Activated CD4-positive, alpha-beta T cell treated with anti-CD3 and anti-CD28 coated beads for 4 hours (primary cell): ENCODE data around the gene PRSS27.
"Not testable (repeated sequence)": the region's sequence is repeated elsewhere in the genome, so short reads cannot be mapped to it uniquely, and the experiment has no call there.

ENCODE experiments used
- DNase-seq, 2 donors: peaks; one replicate each; pipeline ENCODE4 v3.0.0-alpha.2; 2020

PRSS27 gene

DNA sequence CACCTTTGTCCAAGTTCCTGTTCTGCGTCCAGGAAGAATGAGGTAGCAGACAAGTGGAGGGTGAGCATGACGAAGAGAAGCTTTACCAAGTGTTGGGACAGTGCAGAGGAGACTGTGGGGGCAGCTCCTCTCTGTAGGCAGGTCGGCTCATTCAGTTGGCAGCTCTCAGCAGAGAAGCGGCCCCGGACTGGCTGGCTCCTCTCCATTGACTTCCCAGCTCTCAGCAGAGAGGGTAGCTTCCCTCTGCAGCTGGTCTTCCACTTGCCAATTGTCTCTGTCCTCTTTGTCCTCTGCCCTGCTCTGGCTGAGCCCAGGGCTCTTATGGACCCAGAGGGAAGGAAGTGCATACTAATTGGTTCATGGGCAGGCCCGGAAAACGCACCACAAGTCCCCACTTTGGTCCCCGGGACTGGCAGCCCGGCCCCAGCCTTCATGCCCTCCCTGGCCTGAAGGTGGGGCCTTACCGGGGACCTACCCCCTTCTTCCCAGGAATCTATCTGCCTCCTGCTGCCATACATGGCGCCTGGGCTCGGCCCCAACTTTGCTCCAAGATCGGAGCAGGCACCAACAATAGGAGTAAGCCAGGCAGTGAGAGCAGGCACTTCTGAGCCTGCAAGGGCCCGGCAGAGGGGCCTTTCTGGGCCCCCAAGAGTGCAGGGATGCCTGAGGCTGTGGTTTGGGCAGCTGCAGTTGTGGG, 27.6 kb downstream of the PRSS27 start:
- no peak for DNase-seq

DNA sequence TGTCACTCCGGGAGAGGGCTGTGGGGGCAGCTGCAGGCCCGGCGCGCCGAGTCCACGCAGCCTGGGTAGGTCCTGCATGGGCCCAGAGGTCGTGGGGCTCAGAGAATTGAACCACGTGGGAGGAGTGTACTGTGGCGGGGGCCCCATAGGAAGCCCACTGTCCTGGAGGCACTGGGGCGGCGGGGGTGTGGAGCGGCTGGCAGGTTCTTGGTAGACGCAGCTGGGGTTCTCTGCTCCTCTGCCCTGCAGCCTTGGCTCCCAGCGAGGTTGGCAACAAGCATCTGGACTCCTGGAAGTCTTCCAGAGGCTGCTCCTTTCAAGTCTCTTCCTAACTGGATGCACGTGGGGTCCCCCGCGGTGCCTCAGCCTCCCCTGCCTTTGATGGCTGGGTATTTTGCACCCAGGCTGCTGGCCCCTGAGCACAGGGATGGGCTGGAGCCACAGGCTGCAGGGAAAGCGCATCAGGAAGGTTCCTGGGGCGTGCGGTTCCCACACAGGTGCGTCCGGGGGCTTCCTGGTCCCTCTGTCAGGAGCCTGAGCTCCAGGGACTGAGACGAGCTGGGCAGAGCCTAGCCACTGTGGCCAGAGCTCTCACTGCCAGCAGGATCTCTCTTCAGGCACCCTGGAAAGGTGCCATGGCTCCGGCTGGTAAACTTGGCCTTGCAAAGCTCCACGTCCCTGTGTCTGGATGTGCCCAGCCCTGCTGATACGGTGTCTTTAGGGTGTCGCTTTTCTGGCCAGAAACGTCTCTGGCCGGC, 28.4 kb downstream of the PRSS27 start:
- DNase-seq, result no peak

- DNase-seq, result no peak
Measured at GRCh38 chr16:2690852-2691251, 29.2 kb downstream of the PRSS27 start.

DNA sequence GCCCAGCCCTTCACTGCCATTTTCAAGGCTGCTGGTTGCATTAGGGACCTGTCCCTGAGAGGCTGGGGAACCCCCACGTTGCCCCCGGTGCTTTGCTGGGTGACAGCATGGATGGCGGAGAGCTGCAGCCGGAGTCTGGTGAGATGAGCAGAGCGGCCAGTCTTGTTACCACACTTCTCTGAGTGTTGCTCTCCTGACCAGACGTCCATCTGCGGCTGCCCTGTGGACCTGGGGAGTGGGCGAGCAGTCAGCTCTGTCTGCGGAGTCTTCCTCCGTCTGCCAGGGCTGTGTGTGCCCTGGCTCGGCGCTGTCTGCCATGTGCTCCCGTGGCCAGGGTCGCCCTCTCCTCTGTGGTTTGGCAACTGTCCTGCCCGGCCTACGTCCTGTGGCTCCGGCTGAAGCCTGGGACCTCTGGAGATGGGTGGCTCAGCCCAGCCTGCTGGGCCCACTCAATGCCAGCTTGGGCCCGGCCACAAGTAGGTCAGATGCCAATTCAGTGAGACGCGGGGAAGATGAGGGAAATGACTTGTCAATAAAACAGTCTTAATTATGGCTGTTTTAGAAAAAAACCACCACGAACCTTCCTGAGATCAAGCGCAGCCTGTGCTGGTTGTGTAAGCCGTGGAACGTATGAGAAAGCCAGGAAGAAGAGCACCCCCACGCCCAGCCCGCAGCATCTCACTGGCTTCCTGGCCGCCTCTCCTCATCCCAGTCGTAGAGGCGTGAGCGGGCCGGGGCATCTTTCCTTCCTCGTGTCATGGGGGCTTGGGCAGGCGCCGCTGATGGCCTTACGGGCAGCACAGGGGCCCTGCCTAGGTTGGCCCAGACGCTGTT, 29.8 kb downstream of the PRSS27 start:
- DNase-seq, result no peak

- DNase-seq, result not testable (repeated sequence)
Measured at GRCh38 chr16:2689422-2689821, 30.6 kb downstream of the PRSS27 start.

- no peak for DNase-seq
Measured at GRCh38 chr16:2687531-2688308, 32.3 kb downstream of the PRSS27 start.

GRCh38 chr16:2686912-2687507, 33.0 kb downstream of the PRSS27 start:
- peak in 1 of 2 donors; percentile 12 for DNase-seq

DNA sequence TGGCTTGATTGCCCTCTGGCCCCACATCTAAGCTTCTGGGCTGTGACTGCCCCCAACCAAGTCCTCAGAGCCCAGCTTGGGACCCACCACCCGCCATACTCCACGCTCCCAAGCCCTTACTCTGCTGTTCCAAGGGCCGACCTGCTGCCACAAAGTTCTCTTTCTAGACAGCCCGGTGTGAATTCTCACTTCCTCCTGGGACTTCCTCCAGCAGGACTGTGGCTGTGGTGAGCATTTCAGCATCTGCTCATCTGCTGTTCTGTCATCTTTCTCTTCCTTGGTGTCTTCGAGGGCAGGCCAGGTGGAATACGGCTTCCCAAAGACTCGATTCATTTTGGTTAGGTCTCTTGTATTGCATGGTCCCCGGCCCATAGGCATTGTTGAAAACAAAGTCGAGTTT, 33.9 kb downstream of the PRSS27 start:
- DNase-seq, result not testable (repeated sequence)

- not testable (repeated sequence) for DNase-seq
Measured at GRCh38 chr16:2683041-2683440, 37.0 kb downstream of the PRSS27 start.

DNA sequence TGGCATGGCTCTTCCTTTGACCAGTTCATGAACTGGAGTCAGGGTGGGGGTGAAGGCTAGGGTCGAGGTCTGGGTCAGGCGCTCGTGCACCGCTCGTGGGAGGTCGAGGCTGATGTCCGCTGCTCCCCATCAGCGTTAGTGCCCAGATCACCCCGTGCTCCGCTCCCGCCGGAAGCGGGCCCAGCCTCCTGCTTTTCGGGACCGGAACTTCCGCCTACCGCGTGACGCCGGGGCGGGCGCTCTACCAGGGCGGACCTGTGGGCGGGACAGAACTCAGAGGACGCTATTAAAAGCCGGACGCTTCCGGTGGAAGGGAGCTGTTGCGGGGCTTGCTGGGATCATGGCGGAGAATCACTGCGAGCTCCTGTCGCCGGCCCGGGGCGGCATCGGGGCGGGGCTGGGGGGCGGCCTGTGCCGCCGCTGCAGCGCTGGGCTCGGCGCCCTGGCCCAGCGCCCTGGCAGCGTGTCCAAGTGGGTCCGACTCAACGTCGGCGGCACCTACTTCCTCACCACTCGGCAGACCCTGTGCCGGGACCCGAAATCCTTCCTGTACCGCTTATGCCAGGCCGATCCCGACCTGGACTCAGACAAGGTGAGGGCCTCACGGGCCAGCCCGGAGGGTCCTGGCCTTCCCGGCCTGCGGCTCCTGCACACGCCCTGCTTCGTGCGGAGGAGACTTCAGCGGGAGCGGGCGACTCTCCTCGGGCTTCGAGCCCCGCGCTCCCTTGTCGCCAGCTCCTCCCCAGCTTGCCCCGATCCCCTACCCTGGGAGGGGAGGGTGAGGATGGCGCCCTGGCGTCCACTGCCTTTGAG, 37.6 kb downstream of the PRSS27 start, which contains the start of gene KCTD5:
KCTD5 (plus strand) TSS at position 315 of the 813 bp plus-strand sequence; CDS start at position 341, 26 bp downstream.
- peak; percentile 96 to 97 for DNase-seq

DNA sequence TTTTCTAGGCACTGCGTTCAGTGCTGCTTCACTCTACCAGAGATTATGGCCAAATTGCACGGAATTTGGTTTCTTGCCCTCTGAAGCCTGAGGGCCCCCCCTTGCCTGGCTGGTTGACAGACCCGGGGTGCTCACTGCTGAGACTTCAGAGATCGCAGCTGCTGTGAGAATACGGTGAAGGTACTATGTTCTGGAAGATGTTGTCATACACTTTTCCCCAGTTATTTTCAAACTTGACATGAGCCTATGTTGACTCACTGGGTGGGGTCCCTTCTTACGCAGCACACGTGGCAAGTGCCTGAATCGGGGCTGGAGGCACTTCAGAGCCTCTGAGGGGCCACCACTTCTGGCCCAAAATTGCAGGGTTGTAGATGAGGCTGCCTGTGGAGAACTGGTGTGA, 39.7 kb downstream of the PRSS27 start:
- DNase-seq, result not testable (repeated sequence)

GRCh38 chr16:2679902-2680301, 40.1 kb downstream of the PRSS27 start:
- DNase-seq, result not testable (repeated sequence)

GRCh38 chr16:2678206-2678965, 41.6 kb downstream of the PRSS27 start:
- DNase-seq, result not testable (repeated sequence)

GRCh38 chr16:2676937-2677336, 43.1 kb downstream of the PRSS27 start:
- DNase-seq, result not testable (repeated sequence)

DNA sequence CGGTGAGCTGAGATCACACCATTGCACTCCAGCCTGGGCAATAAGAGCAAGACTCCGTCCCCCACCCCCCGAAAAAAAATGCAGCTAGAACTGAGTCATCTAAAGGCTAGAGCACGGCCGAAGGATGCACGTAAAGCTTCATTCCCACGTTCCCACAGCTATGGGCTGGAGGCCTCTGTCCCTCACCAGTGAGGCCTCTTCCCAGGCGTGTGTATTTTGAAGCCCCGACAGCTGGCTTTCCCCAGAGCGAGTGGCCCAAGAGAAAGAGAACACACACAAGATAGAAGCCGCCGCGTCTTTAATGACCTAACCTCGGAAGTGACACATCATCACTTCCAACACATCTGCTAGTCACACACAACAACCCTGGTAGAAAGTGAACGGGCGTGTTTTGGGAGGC, 44.3 kb downstream of the PRSS27 start:
- DNase-seq, result no peak

- no peak for DNase-seq
Measured at GRCh38 chr16:2675021-2675420, 45.0 kb downstream of the PRSS27 start.

DNA sequence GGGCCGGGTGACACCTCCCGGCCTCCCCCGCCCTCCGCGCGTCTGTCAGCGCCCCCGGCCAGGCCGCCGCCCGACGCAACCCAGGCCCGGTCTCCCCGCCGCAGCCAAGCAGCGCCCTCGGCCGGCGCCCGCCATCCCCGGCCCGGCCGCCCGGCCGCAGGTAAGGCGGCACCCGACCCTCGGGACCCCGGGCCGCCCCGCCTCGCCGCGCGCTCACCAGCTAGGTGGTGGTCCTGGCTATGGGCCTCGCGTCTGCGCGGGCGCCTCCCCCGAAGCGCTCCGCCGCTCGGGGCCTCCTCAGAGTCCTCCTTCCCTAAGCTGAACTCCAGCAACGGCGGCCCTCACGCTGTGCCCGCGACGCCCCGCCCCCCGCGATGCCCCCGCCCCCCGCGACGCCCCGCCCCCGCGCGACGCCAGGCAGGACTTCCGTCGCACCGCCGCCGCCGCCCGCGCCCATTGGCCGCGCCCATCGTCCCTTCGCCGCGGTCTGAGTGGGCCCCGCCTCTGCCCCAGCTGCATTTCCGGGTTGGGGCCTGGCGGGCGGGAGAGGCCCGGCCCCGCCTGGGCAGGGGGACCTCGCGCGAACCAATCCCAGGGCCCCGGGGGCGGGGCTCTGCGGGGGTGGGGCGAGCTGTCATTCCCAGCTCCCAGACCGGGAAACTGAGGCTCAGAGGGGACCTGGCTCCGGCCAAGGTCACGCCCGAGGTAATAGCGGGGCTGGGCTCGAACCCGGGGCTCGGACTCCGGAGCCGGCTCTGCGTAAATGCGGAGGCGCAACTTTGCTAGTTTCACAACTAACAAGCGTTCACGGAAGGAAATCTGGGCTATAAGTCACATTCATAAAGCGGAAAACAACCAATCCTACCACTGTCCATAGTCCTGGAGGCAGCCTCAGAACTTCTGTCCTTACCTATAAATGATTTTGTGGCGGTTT, 46.7 kb downstream of the PRSS27 start:
- DNase-seq, result peak; percentile 90 to 95

GRCh38 chr16:2671741-2672140, 48.3 kb downstream of the PRSS27 start:
- DNase-seq, result no peak

DNA sequence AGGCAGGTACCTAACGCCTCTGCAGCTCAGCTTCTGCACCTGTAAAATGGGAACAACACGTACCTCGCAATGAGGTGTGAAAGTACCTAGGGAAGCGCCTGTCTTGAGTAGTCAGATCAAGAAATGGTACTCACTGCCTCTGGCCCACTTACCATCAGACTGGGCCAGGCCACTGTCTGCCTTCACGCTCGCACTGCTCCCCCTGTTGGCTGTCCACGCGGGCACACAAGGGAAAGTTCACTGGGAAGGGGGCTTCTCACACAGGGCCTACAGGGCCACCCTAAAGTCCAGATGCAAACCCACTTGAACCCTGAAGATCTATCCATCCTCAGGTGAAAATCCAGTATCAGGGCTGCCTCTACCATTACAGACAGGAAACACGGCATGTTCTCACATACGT, 48.8 kb downstream of the PRSS27 start:
- peak in 1 of 2 donors; percentile 19 for DNase-seq
